K562 (cell line): Measurements from ENCODE around the gene MPRIP. TPM values are rescaled to one million over a fixed set of nuclear protein-coding genes. Genes with fewer than 3 reads are reported as not detected.

Experiments
- ATAC-seq: fragments of 200-7000 bp; cut with Tn5 transposase; 3 replicates; pipeline ENCODE4 v1.9.1; 2020; ENCODE audit warnings: moderate library complexity
- BruUV-seq: library from RNA; stranded (reverse); fragments of 400-500 nt; replicated peaks from 2 replicates; lab custom pipeline; 2021; lab: Mats Ljungman, UMichigan
- CTCF ChIA-PET: fragments of 300-600 bp; formaldehyde crosslinking; extraction: SDS; loops from one replicate; lab custom pipeline; 2021; ENCODE audit warnings: low intra/inter-chr PET ratio; lab: Yijun Ruan, JAX
- POLR2A ChIA-PET: fragments of 300-600, 350-650 bp; sonication (Branson Sonifier 250); formaldehyde crosslinking; extraction: SDS; loops from one replicate; lab custom pipeline; 2021; ENCODE audit warnings: antibody characterized with exemption, inconsistent platforms; lab: Yijun Ruan, JAX
- DNase-seq, 4 experiments: peaks; one replicate each; pipeline versions ENCODE4 v3.0.0 to v3.0.0-alpha.2; 2011 to 2018; ENCODE audit warnings: low spot score in 3 of 4, mixed read lengths in 3 of 4; ENCODE audit errors: extremely low read depth in 1 of 4
- FAIRE-seq: peaks from 2 replicates; lab custom pipeline; 2011; peaks lifted over from hg19 to GRCh38; lab: Jason Lieb, UNC
- H2AFZ ChIP-seq: 2 replicates; pipeline ENCODE4 v1.6.0; 2011; ENCODE audit warnings: low read depth, low read length, control low read depth, inconsistent platforms
- H3K27ac ChIP-seq: fragments of 200-600 bp; 3 replicates; pipeline ENCODE4 v1.8.0; 2011; ENCODE audit warnings: low read depth, mild to moderate bottlenecking, control low read depth, inconsistent platforms, low read length, moderate library complexity, mixed read lengths; ENCODE audit errors: extremely low read depth
- H3K27me3 ChIP-seq, 2 experiments: fragments of 300-600 bp in 1 of 2; 2 replicates in 1 of 2; 3 replicates in 1 of 2; pipeline versions ENCODE4 v1.6.0 to v1.8.0; 2011; ENCODE audit warnings: inconsistent platforms in 2 of 2, low read length in 2 of 2, mild to moderate bottlenecking in 1 of 2, mixed read lengths in 1 of 2, moderate library complexity in 1 of 2; ENCODE audit not compliant: control insufficient read depth in 2 of 2, insufficient read depth in 2 of 2
- H3K36me3 ChIP-seq: fragments of 300-600 bp; 3 replicates; pipeline ENCODE4 v1.8.0; 2011; ENCODE audit warnings: mild to moderate bottlenecking, low read length, inconsistent platforms; ENCODE audit not compliant: control insufficient read depth, insufficient read depth
- H3K4me1 ChIP-seq, 2 experiments: fragments of 200-600 bp in 1 of 2; replicated peaks in 1 of 2; 2 replicates in 1 of 2; 3 replicates in 1 of 2; pipeline versions ENCODE4 v1.5.1 to v1.8.0; 2011; ENCODE audit warnings: inconsistent platforms in 2 of 2, low read length in 2 of 2, mild to moderate bottlenecking in 1 of 2, mixed read lengths in 1 of 2, moderate library complexity in 1 of 2; ENCODE audit not compliant: control insufficient read depth in 2 of 2, insufficient read depth in 2 of 2
- H3K4me2 ChIP-seq: 2 replicates; pipeline ENCODE4 v1.6.1; 2011; ENCODE audit warnings: low read length, control low read depth, inconsistent platforms, mixed read lengths; ENCODE audit not compliant: insufficient read depth
- H3K4me3 ChIP-seq: fragments of 200-600 bp; sonication (generic), shearing (Covaris generic); 2 replicates; pipeline ENCODE4 v1.5.1; 2016; ENCODE audit warnings: control low read depth, inconsistent platforms
- H3K79me2 ChIP-seq: fragments of 200-600 bp; 3 replicates; pipeline ENCODE4 v1.8.0; 2011; ENCODE audit warnings: low read length, inconsistent platforms; ENCODE audit not compliant: control insufficient read depth, insufficient read depth
- H3K9ac ChIP-seq, 2 experiments: 2 replicates each; pipeline versions ENCODE4 v1.6.0 to v1.6.1; 2011; ENCODE audit warnings: low read depth in 2 of 2, low read length in 2 of 2, control low read depth in 1 of 2, inconsistent platforms in 1 of 2, mild to moderate bottlenecking in 1 of 2, mixed read lengths in 1 of 2; ENCODE audit not compliant: insufficient read depth in 1 of 2
- H3K9me1 ChIP-seq: one replicate; pipeline ENCODE4 v1.6.0; 2011; ENCODE audit warnings: inconsistent platforms, mild to moderate bottlenecking, low read length, moderate library complexity; ENCODE audit not compliant: control insufficient read depth, insufficient read depth
- H3K9me3 ChIP-seq: replicated peaks from 2 replicates; pipeline ENCODE4 v1.5.1; 2011; ENCODE audit warnings: low read depth, low read length, inconsistent platforms; ENCODE audit not compliant: control insufficient read depth, insufficient read depth
- H4K20me1 ChIP-seq: replicated peaks from 2 replicates; pipeline ENCODE4 v1.6.1; 2011; ENCODE audit warnings: low read length, inconsistent platforms, mixed read lengths; ENCODE audit not compliant: control insufficient read depth, insufficient read depth
- BMI1 ChIP-seq: fragments of 150-350 bp; IDR thresholded peaks from 2 replicates; pipeline ENCODE4 v1.6.1; 2014; ENCODE audit warnings: low read length
- BRD4 ChIP-seq: fragments of 200-600 bp; sonication (generic); IDR thresholded peaks from 2 replicates; pipeline ENCODE4 v1.6.1; 2017; ENCODE audit warnings: inconsistent platforms
- GTF2A2 ChIP-seq: IDR thresholded peaks from 2 replicates; pipeline ENCODE4 v1.6.1; 2016; ENCODE audit warnings: mild to moderate bottlenecking, missing genetic modification characterization, missing compliant biosample characterization
- NEUROD1 ChIP-seq: fragments of 150-350 bp; IDR thresholded peaks from 2 replicates; pipeline ENCODE4 v1.6.1; 2014; ENCODE audit warnings: borderline replicate concordance, low read length, low read depth; ENCODE audit not compliant: partially characterized antibody
- RERE ChIP-seq: sonication (generic); formaldehyde crosslinking; IDR thresholded peaks from 2 replicates; pipeline ENCODE4 v1.8.0; 2023; ENCODE audit warnings: missing genetic modification reagents, mild to moderate bottlenecking, borderline replicate concordance
- SREBF2 ChIP-seq: sonication (generic); formaldehyde crosslinking; IDR thresholded peaks from 2 replicates; pipeline ENCODE4 v1.4.0; 2020; ENCODE audit warnings: mild to moderate bottlenecking, missing genetic modification reagents
- THAP12 ChIP-seq: fragments of 250-450 bp; sonication (Bioruptor Pico); IDR thresholded peaks from 2 replicates; pipeline ENCODE4 v1.9.0; 2021; ENCODE audit warnings: mild to moderate bottlenecking, inconsistent platforms
- THRA ChIP-seq: fragments of 450-650 bp; IDR thresholded peaks from 2 replicates; pipeline ENCODE4 v1.6.1; 2017; ENCODE audit warnings: mild to moderate bottlenecking, moderate library complexity
- U2AF2 ChIP-seq: fragments of 200-400 bp; formaldehyde crosslinking; optimal IDR thresholded peaks from 2 replicates; pipeline ENCODE3; 2017; ENCODE audit warnings: low read depth, mild to moderate bottlenecking, low read length
- ZNF217 ChIP-seq: sonication (generic); formaldehyde crosslinking; IDR thresholded peaks from 2 replicates; pipeline ENCODE4 v1.8.0; 2022; ENCODE audit warnings: mild to moderate bottlenecking, missing genetic modification reagents
- ZNF785 ChIP-seq: fragments of 250-450 bp; sonication (Bioruptor Pico); IDR thresholded peaks from 2 replicates; pipeline ENCODE4 v1.4.0; 2020; ENCODE audit warnings: mild to moderate bottlenecking
- WGBS: fragments of 100-300 bp; shearing (Covaris generic); methylation state at CpG from one replicate; pipeline ENCODE4 v1.1.6; 2016; ENCODE audit warnings: low coverage, mixed read lengths; ENCODE audit not compliant: insufficient coverage; ENCODE audit errors: missing lambda C conversion rate; 5-methylcytosine and 5-hydroxymethylcytosine counted together
- in situ Hi-C: fragments of 300-500 bp; cut with MboI; formaldehyde crosslinking; loops from 4 replicates; pipeline ENCODE4 v1.15.0; 2018; ENCODE audit warnings: inconsistent platforms, mixed read lengths
- intact Hi-C: fragments of 100-400 bp; cut with micrococcal nuclease; formaldehyde crosslinking; loops from 2 replicates; pipeline ENCODE4 v1.14.2; 2022
- polyA plus RNA-seq, 8 experiments: library from polyadenylated mRNA; depleted of rRNA in 4 of 8; stranded (reverse) in 5 of 8; unstranded in 3 of 8; fragments of >200 nt; fragmentation: Nextera tagmentation in 2 of 8; fragmentation: Illumina TruSeq in 1 of 8; extraction: Ambion mirVana in 2 of 8; extraction: Trizol in 1 of 8; gene quantifications; 2 replicates each; pipeline versions ENCODE4 v1.2.1 to v1.2.3, GENCODE V29; 2011 to 2014; ENCODE audit warnings: inconsistent platforms in 1 of 8, missing spikeins in 1 of 8
- total RNA-seq, 7 experiments: library from RNA; depleted of rRNA in 6 of 7; stranded (reverse); fragments of >200 nt in 6 of 7; fragmentation: Illumina TruSeq in 2 of 7; extraction: Trizol in 2 of 7; gene quantifications; 2 replicates each; pipeline versions ENCODE4 v1.2.1 to v1.2.3, GENCODE V29; 2011 to 2021; ENCODE audit warnings: low replicate concordance in 1 of 7

The MPRIP gene
- total and polyA plus RNA-seq, 9 of the 15 experiments (the other 6 are each of a cell fraction or from before 2014, with no cell fraction given) = 10.0 to 72.6 (median 30.1) TPM

- ChIA-PET CTCF (no interaction called here), POLR2A (interaction anchor here (0.6 kb wide), 1 partner anchor 21 kb away, joined by 3 read pairs; no protein-coding TSS in a partner anchor)
- Histone ChIP-seq H3K27ac (no peak overlapping the region), H3K9ac (no peak overlapping the region), H3K4me1 (no peaks in the 10 kb centered on the region; a peak in 1 of 5 replicates), H3K79me2 (no peaks in the 10 kb centered on the region), H3K9me1 (no peaks in the 10 kb centered on the region), H2AFZ (no peak overlapping the region), H3K27me3 (no peaks in the 10 kb centered on the region), H3K36me3 (no peaks in the 10 kb centered on the region), H3K4me3 (no peak overlapping the region), H3K4me2 (no peak overlapping the region), H3K9me3 (no peaks in the 10 kb centered on the region), H4K20me1 (peaks cover 3% of the 10 kb centered on the region)
- 87% methylated on average over 6 of the region's 11 CpGs for WGBS
- in situ Hi-C loops = no loop called here
- DNase-seq (no peak), ATAC-seq (no peak), FAIRE-seq (no peak)
- intact Hi-C loops = no loop called here
- BruUV-seq = no TSS peak
- no peak for TF ChIP-seq ZNF785
- TF ChIP-seq U2AF2 = no peak
- no peak for TF ChIP-seq BMI1
- no peak for TF ChIP-seq NEUROD1
- no peak for TF ChIP-seq BRD4
- no peak for TF ChIP-seq GTF2A2
- no peak for TF ChIP-seq RERE (CRISPR knock-in tag)
- TF ChIP-seq THRA = no peak
- no peak for TF ChIP-seq THAP12 (CRISPR knock-in tag)
- TF ChIP-seq SREBF2 (CRISPR knock-in tag) = no peak
- TF ChIP-seq ZNF217 (CRISPR knock-in tag) = no peak
These were observed 62.2 kb downstream of the MPRIP start for GRCh38 chr17:17104494-17104893.
